ENCODE measurements around the gene KIF5C. TPM values are rescaled to one million over a fixed set of nuclear protein-coding genes. Genes with fewer than 3 reads are reported as not detected.
A peak's percentile ranks its signal among the peaks of the same experiment; 100 is the strongest.

KIF5C gene
- total RNA-seq, 1 experiment from 2014 or later, result 1.5 TPM

DNA sequence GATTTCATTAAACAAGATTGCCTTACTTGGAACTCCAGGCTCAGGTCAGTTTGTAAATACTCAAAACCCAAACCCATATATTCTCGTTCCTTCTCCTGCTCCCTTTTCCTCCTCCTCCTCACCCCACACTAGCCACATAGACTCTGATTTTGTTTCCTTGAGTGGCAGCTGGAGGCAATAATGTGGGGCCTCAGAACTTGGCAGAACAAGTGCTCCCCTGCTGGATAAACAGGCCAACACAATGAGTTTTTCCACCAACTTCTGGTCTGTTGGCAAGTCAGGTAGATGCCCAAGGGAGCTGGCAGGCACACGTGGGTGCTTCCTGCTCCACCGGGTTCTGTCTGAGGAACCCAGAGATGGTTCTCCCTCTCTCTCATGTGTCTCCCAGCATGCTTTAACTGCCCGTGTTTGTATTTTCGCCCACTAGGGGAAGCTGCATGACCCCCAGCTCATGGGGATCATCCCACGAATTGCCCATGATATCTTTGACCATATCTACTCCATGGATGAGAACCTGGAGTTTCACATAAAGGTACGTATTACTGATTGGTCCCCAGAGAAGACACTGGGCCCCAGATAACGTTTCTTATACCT is 61.9 kb downstream of the KIF5C start:
- H3K9me3 ChIP-seq, result no peaks in the 10 kb centered on the region
- no TSS peak for BruUV-seq (replicated peaks)
- no peaks in the 10 kb centered on the region for H3K4me1 ChIP-seq
- H3K4me3 Mint-ChIP-seq (ENCODE audit: unreplicated experiment), result no peak overlapping the region
- peak in 1 of 2 experiments; percentile 11 for TF ChIP-seq CTCF (IDR thresholded peaks at IDR 0.05; ENCODE audit: insufficient read depth in 1 of 2, low read depth in 1 of 2, low read length in 1 of 2, severe bottlenecking in 1 of 2, unreplicated experiment in 1 of 2)
- CTCF ChIA-PET, result no interaction called here
- no peaks in the 10 kb centered on the region for H3K9me3 Mint-ChIP-seq (ENCODE audit: unreplicated experiment)
- no peak overlapping the region for H3K4me3 ChIP-seq (ENCODE audit: low read depth, low read length)
- intact Hi-C loops (cut with micrococcal nuclease; ENCODE audit: unreplicated experiment), result no loop called here
- H3K27ac Mint-ChIP-seq (ENCODE audit: unreplicated experiment), result no peak overlapping the region
- POLR2A ChIA-PET, result no interaction called here
- no peaks in the 10 kb centered on the region for H3K27me3 ChIP-seq (replicated peaks; ENCODE audit: control insufficient read depth, insufficient read depth, low read length)
- H3K4me1 Mint-ChIP-seq (ENCODE audit: low read depth, unreplicated experiment), result no peaks in the 10 kb centered on the region
- H3K36me3 Mint-ChIP-seq (ENCODE audit: insufficient read depth, unreplicated experiment), result no peaks in the 10 kb centered on the region
- DNase-seq, result no peak
- H3K36me3 ChIP-seq (ENCODE audit: control insufficient read depth, insufficient read depth, low read length), result no peaks in the 10 kb centered on the region
- H3K27me3 Mint-ChIP-seq (ENCODE audit: insufficient read depth, unreplicated experiment), result no peaks in the 10 kb centered on the region

DNA sequence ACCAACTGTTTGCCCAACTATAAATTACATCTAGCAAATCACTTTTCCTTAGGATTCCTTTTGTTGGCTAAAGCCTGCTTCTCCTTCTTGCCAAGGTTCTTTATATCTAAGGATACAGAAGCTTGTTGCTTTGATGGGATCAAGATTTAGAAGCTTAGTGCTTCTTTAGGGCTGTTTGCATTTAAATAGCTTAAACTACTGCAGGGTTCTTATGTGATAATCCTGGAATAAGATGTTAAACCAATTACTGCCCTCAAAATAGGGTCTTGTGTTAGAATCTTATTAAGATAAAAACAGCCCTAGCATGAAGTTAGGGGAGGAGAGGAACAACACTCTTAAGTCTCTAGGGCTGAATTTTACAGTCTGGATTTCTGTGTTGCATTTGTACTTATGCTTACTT is 64.2 kb downstream of the KIF5C start:
- Histone ChIP-seq H3K4me1 (no peaks in the 10 kb centered on the region), H3K27me3 (replicated peaks; ENCODE audit: control insufficient read depth, insufficient read depth, low read length) (no peaks in the 10 kb centered on the region)
- CTCF ChIA-PET, result no interaction called here

GRCh38 chr2:148943097-148943496 is 68.1 kb downstream of the KIF5C start:
- Mint-ChIP-seq H3K27me3 (ENCODE audit: insufficient read depth, unreplicated experiment) (peaks cover 2% of the 10 kb centered on the region), H3K4me1 (ENCODE audit: low read depth, unreplicated experiment) (no peaks in the 10 kb centered on the region), H3K4me3 (ENCODE audit: unreplicated experiment) (no peak overlapping the region), H3K27ac (ENCODE audit: unreplicated experiment) (no peak overlapping the region), H3K9me3 (ENCODE audit: unreplicated experiment) (no peaks in the 10 kb centered on the region), H3K36me3 (ENCODE audit: insufficient read depth, unreplicated experiment) (no peaks in the 10 kb centered on the region)
- H3K36me3 ChIP-seq (ENCODE audit: control insufficient read depth, insufficient read depth, low read length), result no peaks in the 10 kb centered on the region
- BruUV-seq (replicated peaks), result no TSS peak
- H3K27me3 ChIP-seq (replicated peaks; ENCODE audit: control insufficient read depth, insufficient read depth, low read length), result no peaks in the 10 kb centered on the region
- intact Hi-C loops (cut with micrococcal nuclease; ENCODE audit: unreplicated experiment), result no loop called here
- POLR2A ChIA-PET, result no interaction called here
- H3K4me3 ChIP-seq (ENCODE audit: low read depth, low read length), result no peak overlapping the region
- no peaks in the 10 kb centered on the region for H3K4me1 ChIP-seq
- peaks cover 6% of the 10 kb centered on the region; the same call in 1 of the 2 replicates for H3K9me3 ChIP-seq
- no peak for TF ChIP-seq CTCF (IDR thresholded peaks at IDR 0.05; ENCODE audit: insufficient read depth in 1 of 2, low read depth in 1 of 2, low read length in 1 of 2, severe bottlenecking in 1 of 2, unreplicated experiment in 1 of 2)
- CTCF ChIA-PET, result no interaction called here
- DNase-seq, result no peak

More for the DNA sequence above, 64.2 kb downstream of the KIF5C start:
- intact Hi-C loops (cut with micrococcal nuclease; ENCODE audit: unreplicated experiment), result no loop called here
- Histone ChIP-seq H3K36me3 (ENCODE audit: control insufficient read depth, insufficient read depth, low read length) (no peaks in the 10 kb centered on the region), H3K9me3 (no peaks in the 10 kb centered on the region), H3K4me3 (ENCODE audit: low read depth, low read length) (no peak overlapping the region)
- DNase-seq, result no peak
- Mint-ChIP-seq H3K9me3 (ENCODE audit: unreplicated experiment) (no peaks in the 10 kb centered on the region), H3K27ac (ENCODE audit: unreplicated experiment) (no peak overlapping the region), H3K36me3 (ENCODE audit: insufficient read depth, unreplicated experiment) (no peaks in the 10 kb centered on the region), H3K4me3 (ENCODE audit: unreplicated experiment) (no peak overlapping the region), H3K27me3 (ENCODE audit: insufficient read depth, unreplicated experiment) (peaks cover 2% of the 10 kb centered on the region), H3K4me1 (ENCODE audit: low read depth, unreplicated experiment) (no peaks in the 10 kb centered on the region)
- no TSS peak for BruUV-seq (replicated peaks)
- POLR2A ChIA-PET, result no interaction called here
- no peak for TF ChIP-seq CTCF (IDR thresholded peaks at IDR 0.05; ENCODE audit: insufficient read depth in 1 of 2, low read depth in 1 of 2, low read length in 1 of 2, severe bottlenecking in 1 of 2, unreplicated experiment in 1 of 2)

All from Caco-2 (cell line).